VCaP (cell line): ENCODE data around the gene SH2D2A.
A peak's percentile ranks its signal among the peaks of the same experiment; 100 is the strongest.

Source experiments
- H3K27ac ChIP-seq: fragments of 450-650 bp; 2 replicates; pipeline ENCODE4 v1.5.1; 2017
- TF ChIP-seq, protein P1 (sequence below): fragments of 450-650 bp; conservative IDR thresholded peaks from 2 replicates; pipeline ENCODE4 v1.5.1; 2017; ENCODE audit warnings: mild to moderate bottlenecking, moderate library complexity

SH2D2A gene

DNA sequence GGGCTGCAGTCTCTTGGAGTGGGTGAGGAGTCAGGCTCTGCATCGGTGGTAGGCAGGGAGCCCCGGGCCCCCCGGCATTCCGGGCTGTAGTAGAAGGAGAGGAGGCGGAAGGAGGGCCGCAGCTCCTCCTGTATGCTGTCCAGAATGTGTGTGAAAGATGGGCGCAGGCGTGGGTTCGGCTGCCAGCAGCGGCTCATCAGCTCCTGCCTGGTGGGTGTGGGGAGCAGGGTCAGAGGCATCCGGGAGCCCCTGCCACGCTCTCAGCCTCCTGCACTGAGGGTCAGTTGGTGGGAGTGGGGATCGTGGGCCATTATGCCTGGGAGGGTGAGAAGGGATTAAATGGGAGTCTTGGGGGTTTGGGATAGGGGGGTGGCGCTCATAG, 24.2 kb upstream of the SH2D2A start:
- TF ChIP-seq, protein P1, sequence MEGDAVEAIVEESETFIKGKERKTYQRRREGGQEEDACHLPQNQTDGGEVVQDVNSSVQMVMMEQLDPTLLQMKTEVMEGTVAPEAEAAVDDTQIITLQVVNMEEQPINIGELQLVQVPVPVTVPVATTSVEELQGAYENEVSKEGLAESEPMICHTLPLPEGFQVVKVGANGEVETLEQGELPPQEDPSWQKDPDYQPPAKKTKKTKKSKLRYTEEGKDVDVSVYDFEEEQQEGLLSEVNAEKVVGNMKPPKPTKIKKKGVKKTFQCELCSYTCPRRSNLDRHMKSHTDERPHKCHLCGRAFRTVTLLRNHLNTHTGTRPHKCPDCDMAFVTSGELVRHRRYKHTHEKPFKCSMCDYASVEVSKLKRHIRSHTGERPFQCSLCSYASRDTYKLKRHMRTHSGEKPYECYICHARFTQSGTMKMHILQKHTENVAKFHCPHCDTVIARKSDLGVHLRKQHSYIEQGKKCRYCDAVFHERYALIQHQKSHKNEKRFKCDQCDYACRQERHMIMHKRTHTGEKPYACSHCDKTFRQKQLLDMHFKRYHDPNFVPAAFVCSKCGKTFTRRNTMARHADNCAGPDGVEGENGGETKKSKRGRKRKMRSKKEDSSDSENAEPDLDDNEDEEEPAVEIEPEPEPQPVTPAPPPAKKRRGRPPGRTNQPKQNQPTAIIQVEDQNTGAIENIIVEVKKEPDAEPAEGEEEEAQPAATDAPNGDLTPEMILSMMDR = no peak
- no peak overlapping the region for H3K27ac ChIP-seq

DNA sequence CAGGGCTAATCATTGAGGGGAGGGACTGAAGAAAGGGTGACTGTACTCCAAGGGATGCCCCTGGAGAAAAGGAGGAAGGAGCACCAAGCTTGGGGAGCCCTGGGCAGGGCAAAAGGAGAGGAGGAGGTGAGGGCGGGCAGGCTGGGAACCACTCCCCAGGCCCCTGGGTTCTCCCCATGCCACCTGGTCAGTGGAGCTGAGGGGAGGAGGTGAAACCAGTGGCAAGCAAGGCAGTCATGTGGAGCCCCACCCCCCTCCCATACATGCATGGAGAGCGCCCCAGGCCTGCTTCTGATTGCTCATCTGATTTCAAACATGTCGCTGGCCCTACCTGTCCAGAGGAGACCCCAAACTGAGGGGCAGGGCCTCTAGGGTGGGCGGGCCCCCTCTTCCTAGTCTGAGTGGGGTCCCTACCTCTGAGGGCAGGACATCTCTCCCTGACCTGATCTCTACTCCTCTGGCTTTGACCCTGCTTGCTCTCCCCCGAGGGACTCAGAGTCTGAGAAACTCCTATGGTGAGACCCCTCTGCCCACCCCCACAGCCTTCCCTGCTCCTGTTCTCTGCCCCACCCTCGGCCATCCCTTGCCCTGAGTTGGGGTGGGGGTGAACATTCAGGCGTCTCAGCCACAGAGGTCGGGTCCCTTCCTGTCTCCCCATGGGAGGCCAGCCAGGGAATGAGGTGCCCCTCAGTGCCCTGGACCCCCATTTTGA, 23.7 kb upstream of the SH2D2A start:
- TF ChIP-seq, protein P1 = no peak
- no peak overlapping the region for H3K27ac ChIP-seq

DNA sequence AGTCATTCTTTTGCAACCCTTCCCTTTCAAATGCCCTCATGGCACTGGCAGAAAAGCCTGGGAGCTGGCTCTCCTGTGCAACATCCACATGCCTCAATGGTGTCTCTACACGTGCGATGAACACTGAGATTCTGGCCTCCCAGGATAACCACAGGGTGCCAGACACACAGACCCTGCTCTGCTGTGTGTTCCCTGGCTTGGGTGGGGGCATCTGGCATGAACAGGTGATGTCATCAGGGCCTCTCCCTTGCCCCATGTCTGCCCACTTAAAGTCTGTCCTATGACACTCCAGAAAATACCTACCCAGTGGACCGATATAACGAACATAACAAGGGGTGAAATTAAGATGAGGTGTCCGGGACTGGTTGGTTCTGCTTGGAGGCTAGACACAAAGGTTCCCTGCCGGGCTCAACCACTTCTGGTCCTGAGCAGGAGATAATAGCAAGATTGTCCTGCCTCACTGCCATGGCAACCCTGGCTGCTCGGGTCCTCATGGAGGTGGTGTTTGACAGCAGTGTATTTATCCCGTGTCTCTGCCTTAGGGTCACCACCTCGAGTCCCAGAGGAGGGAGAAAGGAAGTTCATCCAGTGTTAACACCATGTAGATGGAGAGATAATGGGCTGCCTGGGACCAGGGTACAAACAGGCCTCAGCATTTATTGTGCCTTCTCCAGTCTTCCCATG, 22.9 kb upstream of the SH2D2A start:
- H3K27ac ChIP-seq = no peak overlapping the region
- TF ChIP-seq, protein P1 = no peak

DNA sequence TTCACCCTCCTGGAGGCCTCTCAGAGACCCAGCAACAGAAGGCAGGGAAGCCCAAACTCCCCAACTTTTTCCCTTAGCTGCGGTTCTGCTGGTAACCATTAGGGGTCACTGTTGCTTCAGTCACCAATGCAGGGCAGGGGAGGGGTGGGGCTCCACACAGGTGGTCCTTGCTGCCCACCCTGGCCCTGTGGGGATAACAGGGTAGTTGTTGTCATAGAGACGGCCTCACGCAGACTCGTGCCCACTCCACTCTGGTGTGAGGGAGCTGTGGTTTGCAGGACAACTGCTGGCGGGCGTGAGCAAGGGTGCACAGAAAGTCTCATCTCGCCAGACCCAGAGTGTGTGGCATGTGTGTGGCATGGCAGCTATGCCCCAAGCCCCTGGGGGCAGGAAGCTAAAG, 22.3 kb upstream of the SH2D2A start:
- H3K27ac ChIP-seq = no peak overlapping the region
- TF ChIP-seq, protein P1 = peak; percentile 89

DNA sequence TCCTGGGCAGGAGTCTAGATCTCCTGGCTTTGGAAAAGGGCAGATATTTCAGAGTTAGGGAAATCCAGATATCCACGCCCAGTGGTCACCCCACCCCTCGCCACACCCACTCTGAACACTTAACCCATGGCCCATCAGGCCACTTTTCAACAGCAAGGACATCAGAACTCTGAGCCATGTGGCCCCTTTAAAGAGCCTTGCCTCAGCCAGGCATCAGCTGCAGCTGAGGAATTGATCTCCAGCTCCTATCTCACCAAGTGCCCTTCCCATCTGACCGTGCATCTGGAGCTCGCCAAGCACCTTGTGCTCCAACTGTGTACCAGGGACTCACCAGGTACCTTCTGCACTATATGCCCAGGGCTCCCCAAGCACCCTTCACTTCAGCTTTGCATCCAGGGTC, 20.2 kb upstream of the SH2D2A start:
- H3K27ac ChIP-seq = no peak overlapping the region
- TF ChIP-seq, protein P1 = no peak

DNA sequence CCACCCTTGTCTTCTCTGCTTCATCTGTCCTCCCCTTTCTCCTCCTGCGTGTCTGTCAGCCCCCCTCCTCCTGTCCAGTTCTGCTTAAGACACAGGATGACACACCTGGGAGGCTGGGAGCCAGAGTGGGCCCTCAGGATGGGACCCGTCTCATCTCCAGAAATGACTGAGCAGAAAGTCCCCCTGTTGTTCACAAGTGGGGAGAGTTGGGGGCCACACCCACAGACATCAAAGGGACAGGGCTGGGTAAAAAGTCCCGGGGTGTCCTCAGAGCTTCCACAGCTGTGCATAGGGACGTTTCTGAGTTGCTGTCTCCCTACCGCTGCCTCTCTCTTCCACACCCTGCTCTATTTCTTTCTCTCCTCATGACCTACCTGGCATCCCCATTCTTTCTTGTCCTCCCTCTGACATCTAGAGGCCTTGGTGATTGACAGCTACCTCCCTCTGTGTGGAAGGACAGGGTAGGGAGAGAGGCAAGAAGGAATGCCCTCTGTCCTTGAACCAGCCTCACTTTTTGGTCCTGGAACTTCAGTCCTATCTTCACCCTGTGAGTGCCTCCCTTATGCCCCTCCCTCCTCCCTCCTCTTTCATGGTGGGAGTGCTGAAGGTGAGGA, 19.5 kb upstream of the SH2D2A start:
- TF ChIP-seq, protein P1 = no peak
- H3K27ac ChIP-seq = no peak overlapping the region

DNA sequence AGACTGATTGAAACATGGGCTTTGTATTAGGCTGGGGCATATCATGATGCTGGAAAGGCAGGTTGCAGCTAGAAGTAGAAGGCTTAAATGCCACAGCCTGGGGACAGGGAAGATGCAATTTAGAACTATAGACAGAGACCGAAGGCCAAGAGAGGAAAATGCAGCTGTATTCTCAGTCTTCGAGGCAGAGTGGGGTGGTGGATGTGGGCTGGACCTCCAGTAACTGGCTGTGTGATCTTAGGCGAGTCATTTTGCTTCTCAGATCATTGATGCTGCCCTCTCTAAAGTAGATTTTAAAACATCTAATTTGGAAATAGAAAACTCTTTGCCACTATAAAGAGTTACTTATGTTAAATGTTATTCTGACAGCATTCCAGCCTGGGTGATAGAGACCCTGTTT, 17.7 kb upstream of the SH2D2A start:
- TF ChIP-seq, protein P1 = no peak
- no peak overlapping the region for H3K27ac ChIP-seq
